Tibial nerve (tissue), 4 donors: ENCODE data around the gene GCLM. TPM values are rescaled to one million over a fixed set of nuclear protein-coding genes. Genes with fewer than 3 reads are reported as not detected.
"Not testable (repeated sequence)": the region's sequence is repeated elsewhere in the genome, so short reads cannot be mapped to it uniquely, and the experiment has no call there.

Experiments used
- DNase-seq, 2 donors: peaks; one replicate each; pipeline ENCODE4 v3.0.0-alpha.2; 2019; ENCODE audit warnings: low spot score in 2 of 2
- H3K27ac ChIP-seq, 4 donors: fragments of 200-600 bp; sonication (generic) in 3 of 4; one replicate each; pipeline ENCODE4 v1.5.1; 2017 to 2019; ENCODE audit warnings: mild to moderate bottlenecking in 1 of 4
- H3K27me3 ChIP-seq, 2 donors: fragments of 200-600 bp; sonication (generic) in 1 of 2; one replicate each; pipeline versions ENCODE4 v1.5.1 to v1.6.0; 2017 to 2019
- H3K36me3 ChIP-seq, 3 donors: fragments of 200-600 bp; sonication (generic); one replicate each; pipeline ENCODE4 v1.5.1; 2018 to 2019
- H3K4me1 ChIP-seq, 4 donors: fragments of 200-600 bp; sonication (generic) in 3 of 4; one replicate each; pipeline ENCODE4 v1.5.1; 2017 to 2019
- H3K4me3 ChIP-seq, 4 donors: fragments of 200-600 bp; sonication (generic) in 3 of 4; one replicate each; pipeline ENCODE4 v1.5.1; 2017 to 2019; ENCODE audit warnings: mild to moderate bottlenecking in 1 of 4, moderate library complexity in 1 of 4
- H3K9me3 ChIP-seq, 4 donors: fragments of 200-600 bp; sonication (generic) in 3 of 4; one replicate each; pipeline ENCODE4 v1.5.1; 2017 to 2019
- EP300 ChIP-seq, 2 donors: sonication (generic); formaldehyde crosslinking; IDR thresholded peaks; one replicate each; pipeline ENCODE4 v1.6.1; 2017; ENCODE audit warnings: antibody characterized with exemption in 2 of 2, mild to moderate bottlenecking in 1 of 2
- POLR2A ChIP-seq, 2 donors: fragments of 450-650 bp; IDR thresholded peaks; one replicate each; pipeline ENCODE4 v1.6.1; 2017; ENCODE audit warnings: antibody characterized with exemption in 2 of 2, mild to moderate bottlenecking in 2 of 2, moderate library complexity in 2 of 2
- WGBS, 2 donors: methylation state at CpG; one replicate each; pipeline ENCODE4 v1.1.5; 2018; 5-methylcytosine and 5-hydroxymethylcytosine counted together
- total RNA-seq, 4 donors: library from RNA; depleted of rRNA; stranded (reverse); fragments of >200 nt; gene quantifications; one replicate each; pipeline ENCODE4 v1.1.0, GENCODE V29; 2016
- TF ChIP-seq, protein P1 (sequence below), 5 experiments: fragments of 200-600 bp in 3 of 5; fragments of 450-650 bp in 2 of 5; sonication (generic) in 3 of 5; IDR thresholded peaks; one replicate each; pipeline ENCODE4 v1.5.1; 2016 to 2019; ENCODE audit warnings: antibody characterized with exemption in 5 of 5, mild to moderate bottlenecking in 3 of 5, moderate library complexity in 2 of 5

The GCLM gene
- total RNA-seq, 4 donors from 2014 or later, result 13.1 to 36.3 (median 19.1) TPM

DNA sequence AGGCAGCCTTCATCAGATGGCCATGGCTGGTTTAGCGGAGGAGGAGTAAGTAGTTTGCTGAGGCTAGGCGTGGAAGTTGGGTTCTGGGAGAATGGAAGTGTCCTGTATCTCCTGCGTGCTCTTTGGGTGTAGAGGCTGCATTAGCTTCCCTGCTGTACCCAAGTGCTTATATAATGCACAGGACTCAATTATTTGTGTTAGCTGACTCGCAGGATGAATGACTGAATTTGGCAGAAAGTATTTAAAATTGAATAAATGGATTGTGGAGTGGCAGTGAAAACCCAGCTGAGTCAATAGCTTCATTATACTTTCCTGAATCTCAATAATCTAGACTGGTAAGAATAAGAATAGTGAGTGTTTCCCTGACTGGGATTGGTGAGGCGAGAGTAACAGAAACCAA, 44.0 kb downstream of the GCLM start:
- no peak for TF ChIP-seq POLR2A (IDR thresholded peaks at IDR 0.05)
- no peak for TF ChIP-seq EP300 (IDR thresholded peaks at IDR 0.05)
- TF ChIP-seq, protein P1, sequence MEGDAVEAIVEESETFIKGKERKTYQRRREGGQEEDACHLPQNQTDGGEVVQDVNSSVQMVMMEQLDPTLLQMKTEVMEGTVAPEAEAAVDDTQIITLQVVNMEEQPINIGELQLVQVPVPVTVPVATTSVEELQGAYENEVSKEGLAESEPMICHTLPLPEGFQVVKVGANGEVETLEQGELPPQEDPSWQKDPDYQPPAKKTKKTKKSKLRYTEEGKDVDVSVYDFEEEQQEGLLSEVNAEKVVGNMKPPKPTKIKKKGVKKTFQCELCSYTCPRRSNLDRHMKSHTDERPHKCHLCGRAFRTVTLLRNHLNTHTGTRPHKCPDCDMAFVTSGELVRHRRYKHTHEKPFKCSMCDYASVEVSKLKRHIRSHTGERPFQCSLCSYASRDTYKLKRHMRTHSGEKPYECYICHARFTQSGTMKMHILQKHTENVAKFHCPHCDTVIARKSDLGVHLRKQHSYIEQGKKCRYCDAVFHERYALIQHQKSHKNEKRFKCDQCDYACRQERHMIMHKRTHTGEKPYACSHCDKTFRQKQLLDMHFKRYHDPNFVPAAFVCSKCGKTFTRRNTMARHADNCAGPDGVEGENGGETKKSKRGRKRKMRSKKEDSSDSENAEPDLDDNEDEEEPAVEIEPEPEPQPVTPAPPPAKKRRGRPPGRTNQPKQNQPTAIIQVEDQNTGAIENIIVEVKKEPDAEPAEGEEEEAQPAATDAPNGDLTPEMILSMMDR (IDR thresholded peaks at IDR 0.05), result no peak
- no peaks in the 10 kb centered on the region for H3K27me3 ChIP-seq
- H3K36me3 ChIP-seq, result peaks cover 0 to 34% (median 9%) of the 10 kb centered on the region in 3 donors
- no peak for DNase-seq
- no peak overlapping the region for H3K4me3 ChIP-seq
- H3K27ac ChIP-seq, result no peak overlapping the region
- H3K4me1 ChIP-seq, result no peaks in the 10 kb centered on the region
- WGBS, 2 donors, result 62 to 72% methylated on average over 5 of the region's 5 CpGs
- H3K9me3 ChIP-seq, result no peaks in the 10 kb centered on the region

GRCh38 chr1:93864175-93864574, 45.1 kb downstream of the GCLM start:
- no peak overlapping the region for H3K27ac ChIP-seq
- no peaks in the 10 kb centered on the region for H3K4me1 ChIP-seq
- no peak overlapping the region for H3K4me3 ChIP-seq
- peaks cover 0 to 23% (median 0%) of the 10 kb centered on the region in 3 donors for H3K36me3 ChIP-seq
- WGBS, 2 donors, result 59 to 76% methylated on average over 3 of the region's 3 CpGs
- H3K9me3 ChIP-seq, result no peaks in the 10 kb centered on the region
- TF ChIP-seq EP300 (IDR thresholded peaks at IDR 0.05) (no peak), POLR2A (IDR thresholded peaks at IDR 0.05) (no peak)
- TF ChIP-seq, protein P1 (IDR thresholded peaks at IDR 0.05), result no peak
- DNase-seq, result no peak
- H3K27me3 ChIP-seq, result no peaks in the 10 kb centered on the region

DNA sequence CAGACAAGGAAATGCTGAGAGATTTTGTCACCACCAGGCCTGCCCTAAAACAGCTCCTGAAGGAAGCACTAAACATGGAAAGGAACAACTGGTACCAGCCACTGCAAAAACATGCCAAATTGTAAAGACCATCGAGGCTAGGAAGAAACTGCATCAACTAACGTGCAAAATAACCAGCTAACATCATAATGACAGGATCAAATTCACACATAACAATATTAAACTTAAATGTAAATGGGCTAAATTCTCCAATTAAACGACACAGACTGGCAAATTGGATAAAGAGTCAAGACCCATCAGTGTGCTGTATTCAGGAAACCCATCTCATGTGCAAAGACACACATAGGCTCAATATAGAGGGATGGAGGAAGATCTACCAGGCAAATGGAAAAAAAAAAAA, 51.6 kb downstream of the GCLM start:
- H3K27ac ChIP-seq, H3K4me1 ChIP-seq, H3K9me3 ChIP-seq, H3K36me3 ChIP-seq, DNase-seq, H3K27me3 ChIP-seq, H3K4me3 ChIP-seq: not testable (repeated sequence)
- 67% methylated on average over 3 of the region's 3 CpGs for WGBS, 2 donors

- WGBS, 2 donors, result 89 to 91% methylated on average over 9 of the region's 9 CpGs
- H3K36me3 ChIP-seq, DNase-seq, H3K4me1 ChIP-seq, H3K27ac ChIP-seq, H3K27me3 ChIP-seq, H3K9me3 ChIP-seq, H3K4me3 ChIP-seq: not testable (repeated sequence)
These were observed 53.2 kb downstream of the GCLM start for GRCh38 chr1:93855983-93856382.

DNA sequence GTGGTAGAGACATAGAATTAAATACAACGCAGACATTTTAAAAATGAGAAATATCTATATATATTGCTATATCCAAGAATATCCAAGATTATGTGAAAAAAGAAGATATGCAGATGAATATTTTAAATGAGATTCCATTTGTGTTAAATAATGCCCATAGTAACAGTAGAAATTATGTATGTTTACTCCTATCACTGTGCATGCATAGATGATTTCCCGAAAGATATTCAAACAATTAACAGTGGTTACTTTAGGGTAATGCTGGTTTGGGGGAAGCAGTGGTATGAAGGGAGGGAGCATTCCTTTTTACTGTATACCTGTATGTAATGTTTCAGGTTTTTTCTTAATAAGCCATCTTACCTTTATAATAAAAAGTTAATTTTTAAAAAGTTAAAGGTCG, 55.3 kb downstream of the GCLM start:
- H3K4me1 ChIP-seq, result no peaks in the 10 kb centered on the region
- WGBS, 2 donors, result 94% methylated on average over 3 of the region's 3 CpGs
- no peaks in the 10 kb centered on the region for H3K36me3 ChIP-seq
- H3K27ac ChIP-seq, result no peak overlapping the region
- TF ChIP-seq, protein P1 (IDR thresholded peaks at IDR 0.05), result no peak
- TF ChIP-seq POLR2A (IDR thresholded peaks at IDR 0.05) (no peak), EP300 (IDR thresholded peaks at IDR 0.05) (no peak)
- no peak overlapping the region for H3K4me3 ChIP-seq
- DNase-seq, result no peak
- H3K9me3 ChIP-seq, result no peaks in the 10 kb centered on the region
- no peaks in the 10 kb centered on the region for H3K27me3 ChIP-seq

DNA sequence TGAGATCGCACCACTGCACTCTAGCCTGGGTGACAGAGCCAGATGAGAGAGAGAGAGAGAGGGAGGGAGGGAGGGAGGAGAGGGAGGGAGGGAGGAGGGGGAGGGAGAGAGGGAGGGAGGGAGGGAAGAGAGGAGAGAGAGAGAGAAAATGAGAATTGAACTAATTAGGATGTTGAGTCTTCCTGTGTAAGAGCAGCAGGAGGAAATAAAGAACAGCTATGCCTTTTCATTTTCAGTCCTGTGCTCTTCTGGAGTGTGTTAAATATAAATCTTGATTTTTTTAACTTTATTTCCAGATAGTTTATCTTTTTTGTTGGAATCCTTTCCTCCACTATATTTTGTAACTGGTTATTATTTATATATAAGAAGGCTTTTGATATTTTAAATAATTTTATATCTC, 57.4 kb downstream of the GCLM start:
- Histone ChIP-seq H3K27ac (no peak overlapping the region), H3K36me3 (no peaks in the 10 kb centered on the region), H3K4me1 (peaks cover 0 to 8% (median 0%) of the 10 kb centered on the region in 4 donors), H3K27me3 (no peaks in the 10 kb centered on the region), H3K4me3 (no peak overlapping the region), H3K9me3 (no peaks in the 10 kb centered on the region)
- TF ChIP-seq, protein P1 (IDR thresholded peaks at IDR 0.05), result no peak
- no peak for TF ChIP-seq POLR2A (IDR thresholded peaks at IDR 0.05)
- WGBS, 2 donors, result 90 to 100% methylated on average over 1 of the region's 1 CpG
- DNase-seq, result no peak
